ENCODE results near the gene POLR1E.

POLR1E gene

DNA sequence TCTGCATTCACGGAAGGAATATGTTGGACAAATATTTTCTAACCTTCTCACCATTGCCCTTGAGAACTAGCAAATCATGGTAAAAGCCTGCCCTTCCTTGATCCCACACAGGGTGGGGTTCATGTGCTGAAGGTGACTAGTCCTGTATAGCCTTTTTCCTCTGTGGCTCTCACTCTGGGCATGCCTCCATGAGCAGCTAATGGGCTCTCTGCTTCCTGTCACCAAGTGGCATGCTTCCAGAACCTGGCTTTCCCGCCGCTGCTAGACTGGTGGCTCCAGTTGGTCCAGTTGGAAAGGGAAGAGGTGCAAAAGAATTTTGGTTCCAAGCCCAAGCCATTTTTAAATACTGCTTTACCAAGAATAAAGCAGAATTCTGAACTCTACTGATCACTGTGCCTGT lies 54.9 kb downstream of the POLR1E start:
- DNase-seq = no peak

DNA sequence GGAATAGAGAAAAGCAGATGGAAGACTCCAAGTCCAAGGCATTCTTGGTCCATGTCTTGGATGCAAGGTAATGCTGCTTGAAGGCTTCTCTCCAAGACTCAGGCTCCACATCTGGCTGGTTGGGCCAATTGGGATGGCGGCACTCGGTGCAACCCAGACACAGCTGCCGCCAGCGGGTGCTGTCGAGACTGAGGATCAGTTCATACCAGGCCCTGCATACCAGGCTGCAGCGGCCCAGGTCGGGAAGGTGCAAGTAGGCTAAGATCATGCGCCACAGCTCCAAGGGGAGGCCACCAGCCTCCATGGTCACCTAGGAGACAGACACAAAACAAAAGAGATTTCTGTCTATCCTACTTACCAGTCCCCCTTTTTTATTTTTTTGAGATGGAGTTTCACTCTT lies 55.7 kb downstream of the POLR1E start:
- DNase-seq = no peak

DNA sequence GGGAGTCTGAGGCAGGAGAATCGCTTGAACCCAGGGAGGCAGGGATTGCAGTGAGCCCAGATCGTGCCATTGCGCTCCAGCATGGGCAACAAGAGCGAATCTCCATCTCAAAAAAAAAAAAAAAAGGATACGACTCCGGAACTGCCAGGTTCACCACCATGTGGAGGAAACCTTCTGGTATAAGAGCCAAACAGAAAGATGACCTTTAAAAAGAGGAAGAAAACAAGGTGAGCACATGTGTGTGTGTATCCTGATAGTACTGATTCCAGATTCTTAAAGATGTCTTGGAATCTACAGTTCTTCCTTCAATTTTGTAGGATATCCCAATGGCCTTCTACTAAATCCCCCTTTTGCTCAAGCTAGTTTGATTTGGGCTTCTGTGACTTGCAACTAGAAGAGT lies 56.7 kb downstream of the POLR1E start:
- DNase-seq = no peak

DNA sequence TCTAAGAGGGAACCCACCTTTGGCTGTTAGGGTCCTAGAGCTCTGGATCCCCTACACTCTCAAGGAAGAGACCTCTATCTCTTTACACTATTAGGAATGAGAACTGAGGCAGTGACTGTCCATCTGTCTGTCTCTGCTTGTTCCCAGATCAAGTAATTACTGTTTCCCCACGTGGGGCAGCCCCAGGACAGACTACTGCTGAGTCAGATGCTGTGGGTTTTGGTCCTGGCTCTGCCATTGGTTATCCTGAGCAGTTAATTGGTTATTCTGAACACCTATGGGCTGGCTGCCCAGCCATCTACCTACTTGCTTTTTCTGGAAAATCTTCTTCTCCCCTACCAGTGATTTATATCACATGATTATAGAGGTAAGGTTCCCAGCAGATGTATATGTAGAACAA lies 57.1 kb downstream of the POLR1E start:
- no peak for DNase-seq

DNA sequence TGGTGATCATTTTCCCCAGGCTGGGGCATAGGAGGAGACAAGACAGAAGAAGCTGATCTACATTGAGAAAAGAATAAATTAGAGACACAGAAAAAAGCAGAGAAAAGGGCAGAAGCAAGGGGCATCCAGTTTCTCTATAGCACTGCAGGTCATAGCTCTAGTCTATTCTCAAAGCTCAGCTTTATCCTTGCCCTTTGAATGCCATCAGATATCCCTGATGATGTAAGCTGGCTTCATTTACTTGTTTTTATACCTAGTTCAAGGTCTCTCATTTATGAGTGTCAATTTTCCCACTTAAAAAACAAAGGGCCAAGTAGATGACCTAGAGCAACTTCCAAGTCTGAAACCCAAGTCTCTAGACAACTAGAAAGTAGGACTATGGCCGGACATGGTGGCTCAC lies 57.7 kb downstream of the POLR1E start:
- no peak for DNase-seq

DNA sequence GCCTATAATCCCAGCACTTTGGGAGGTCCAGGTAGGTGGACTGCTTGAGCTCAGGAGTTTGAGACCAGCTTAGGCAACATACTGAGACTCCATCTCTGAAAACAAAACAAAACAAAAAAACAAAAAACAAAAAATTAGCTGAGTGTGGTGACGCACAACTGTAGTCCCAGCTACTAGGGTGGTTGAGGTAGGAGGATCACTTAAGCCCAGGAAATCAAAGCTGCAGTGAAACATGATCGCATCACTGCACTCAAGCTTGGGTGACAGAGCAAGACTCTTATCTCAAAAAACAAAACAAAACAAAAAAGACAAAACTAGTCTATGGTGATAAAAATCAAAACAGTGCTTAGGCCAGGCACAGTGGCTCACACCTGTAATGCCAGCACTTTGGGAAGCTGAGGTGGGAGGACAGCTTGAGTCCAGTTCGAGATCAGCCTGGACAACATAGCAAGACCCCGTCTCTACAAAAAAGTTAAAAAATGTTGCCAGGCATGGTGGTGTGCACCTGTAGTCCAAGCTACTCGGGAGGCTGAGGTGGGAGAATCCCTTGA lies 61.7 kb downstream of the POLR1E start:
- no peak for DNase-seq

DNA sequence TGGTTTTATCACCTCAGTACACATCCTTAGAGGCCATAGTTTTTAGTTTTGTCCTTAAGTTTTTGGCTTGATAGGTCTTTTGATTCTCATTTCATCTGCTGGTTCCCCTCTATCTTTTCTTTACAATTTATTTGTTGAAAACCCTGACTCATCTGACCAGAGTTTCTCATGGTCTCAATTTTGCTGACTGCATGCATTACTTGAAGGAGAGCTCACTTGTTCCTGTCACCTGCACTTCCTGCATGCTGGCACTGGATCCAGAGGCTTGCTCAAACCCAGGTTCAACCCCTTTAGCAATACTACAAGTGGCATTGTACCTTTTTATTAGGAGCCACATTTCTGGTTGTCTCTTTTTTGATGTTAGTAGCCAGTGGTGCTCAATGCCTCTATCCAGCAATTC lies 63.8 kb downstream of the POLR1E start:
- DNase-seq = no peak

DNA sequence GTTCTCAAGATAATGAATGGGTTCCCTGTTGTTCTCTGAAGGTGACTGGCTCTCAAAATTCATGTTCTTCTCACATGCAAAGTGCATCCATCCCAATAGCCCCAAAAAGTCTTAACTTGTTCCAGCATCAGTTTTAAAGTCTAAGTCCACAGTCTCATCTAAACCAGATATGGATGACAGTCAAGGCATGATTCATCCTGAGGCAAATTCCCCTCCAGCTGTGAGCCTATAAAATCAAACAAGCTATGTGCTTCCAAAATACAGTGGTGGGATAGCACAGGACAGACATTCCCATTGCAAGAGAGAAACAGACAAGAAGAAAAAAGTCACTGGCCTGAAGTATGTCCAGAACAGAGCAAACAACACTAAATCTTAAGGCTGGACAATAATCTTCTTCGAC lies 65.0 kb downstream of the POLR1E start:
- DNase-seq = no peak

DNA sequence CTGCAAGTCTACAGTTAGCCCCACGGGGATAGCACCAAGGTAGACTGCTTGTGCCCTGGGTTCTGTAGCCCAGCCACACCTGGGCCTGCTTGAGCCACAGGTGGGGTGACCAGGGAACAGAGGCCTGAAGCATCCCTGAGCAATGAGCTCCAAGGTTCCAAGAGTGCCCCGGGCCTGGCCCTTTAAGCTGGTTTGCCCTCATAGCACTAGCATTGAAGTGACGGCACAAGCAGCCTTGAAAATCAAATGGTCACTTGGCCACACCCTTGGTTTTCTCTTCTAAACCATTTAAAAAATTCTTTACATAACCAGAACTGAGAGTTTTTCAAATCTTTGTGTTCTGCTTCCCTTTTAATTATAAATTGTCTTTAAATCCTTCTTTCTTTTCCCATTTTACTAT lies 65.7 kb downstream of the POLR1E start:
- no peak for DNase-seq

DNA sequence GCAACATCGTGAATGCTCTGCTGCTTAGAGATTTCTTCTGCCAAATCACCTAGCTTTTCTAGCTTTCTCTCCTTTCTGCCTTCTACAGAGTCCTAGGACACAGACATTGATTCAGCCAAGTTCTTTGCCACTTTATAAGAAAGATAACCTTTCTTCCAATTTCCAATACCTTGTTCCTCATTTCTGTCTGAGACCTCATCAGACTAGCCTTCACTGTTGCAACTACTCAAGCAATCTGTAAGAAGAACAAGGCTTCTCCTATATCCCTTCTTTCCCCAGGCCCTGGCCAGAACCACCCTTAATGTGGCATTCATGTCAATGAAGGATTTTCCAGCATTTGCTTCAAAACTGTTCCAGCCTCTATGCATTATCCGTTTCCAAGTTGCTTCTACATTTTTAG lies 66.1 kb downstream of the POLR1E start:
- DNase-seq = no peak

All from hematopoietic multipotent progenitor cell treated with erythropoietin and hydrocortisone succinate and interleukin-3 and kit ligand, for 8 days (in vitro differentiated cells).